ENCODE measurements around the gene PCDHA2.
A peak's percentile ranks its signal among the peaks of the same experiment; 100 is the strongest.
"Not testable (repeated sequence)": the region's sequence is repeated elsewhere in the genome, so short reads cannot be mapped to it uniquely, and the experiment has no call there.

PCDHA2 gene

GRCh38 chr5:140821375-140822280, 27.0 kb downstream of the PCDHA2 start, which contains the start of gene PCDHA5:
PCDHA5 (plus strand) TSS chr5:140821613.
- DNase-seq: peak; percentile 27

- no peak for DNase-seq
Measured at GRCh38 chr5:140822281-140822629, 27.6 kb downstream of the PCDHA2 start.

GRCh38 chr5:140822969-140823368, 28.3 kb downstream of the PCDHA2 start:
- DNase-seq: not testable (repeated sequence)

GRCh38 chr5:140823475-140823874, 28.8 kb downstream of the PCDHA2 start:
- DNase-seq: no peak

- no peak for DNase-seq
Measured at GRCh38 chr5:140827704-140828361, 33.2 kb downstream of the PCDHA2 start, which contains the start of gene PCDHA6. PCDHA6 (plus strand) TSS chr5:140827960; CDS start chr5:140828092, 132 bp downstream.

- DNase-seq: no peak
Measured at GRCh38 chr5:140828362-140828737, 33.7 kb downstream of the PCDHA2 start.

GRCh38 chr5:140829511-140830501, 35.2 kb downstream of the PCDHA2 start:
- DNase-seq: not testable (repeated sequence)

- DNase-seq: peak; percentile 20
Measured at GRCh38 chr5:140833993-140834392, 39.3 kb downstream of the PCDHA2 start, which contains the start of gene PCDHA7. PCDHA7 (plus strand) TSS chr5:140834269; CDS start chr5:140834384, 115 bp downstream.

- not testable (repeated sequence) for DNase-seq
Measured at GRCh38 chr5:140834439-140835008, 39.9 kb downstream of the PCDHA2 start.

- DNase-seq: no peak
Measured at GRCh38 chr5:140835622-140836510, 41.2 kb downstream of the PCDHA2 start.

GRCh38 chr5:140840978-140841962, 46.6 kb downstream of the PCDHA2 start, which contains the start of gene PCDHA8:
PCDHA8 (plus strand) TSS chr5:140841187; CDS start chr5:140841322, 135 bp downstream.
- peak; percentile 13 for DNase-seq

GRCh38 chr5:140842798-140843733, 48.4 kb downstream of the PCDHA2 start:
- no peak for DNase-seq
